ENCODE results near the gene UBE2R2. TPM values are rescaled to one million over a fixed set of nuclear protein-coding genes. Genes with fewer than 3 reads are reported as not detected.
A peak's percentile ranks its signal among the peaks of the same experiment; 100 is the strongest.

UBE2R2 gene
- total RNA-seq, 5 donors from 2014 or later (not counting 1 experiment from before 2014, with no cell fraction given): 23.8 to 29.3 (median 28.1) TPM

DNA sequence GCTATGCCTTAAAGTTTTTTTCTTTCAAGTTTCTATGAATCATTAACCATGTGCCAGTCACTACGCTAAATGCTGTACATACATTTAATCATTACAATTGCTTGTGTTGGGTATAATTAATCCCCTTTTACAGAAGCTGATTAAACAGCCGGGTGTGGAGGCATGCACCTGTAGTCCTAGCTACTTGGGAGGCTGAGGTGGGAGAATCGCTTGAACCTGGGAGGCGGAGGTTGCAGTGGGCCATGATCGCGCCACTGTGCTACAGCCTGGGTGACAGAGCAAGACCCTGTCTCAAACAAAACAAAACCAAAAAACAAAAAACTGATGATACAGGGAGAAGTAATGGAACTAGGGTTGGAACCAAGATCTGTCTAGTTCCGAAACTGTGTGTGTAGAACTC lies 1.2 kb upstream of the UBE2R2 start:
- no peak for DNase-seq
- no peak for ATAC-seq (replicated peaks in 1 of 4)
- ChIA-PET CTCF (interaction anchor here (0.6 to 4.5 kb wide), 3 partner anchors 35 to 1991 kb away, joined by 3 to 78 read pairs (median 21); no protein-coding TSS in a partner anchor), POLR2A (no interaction called here)
- Histone ChIP-seq H3K27me3 (replicated peaks in 1 of 2; ENCODE audit: control insufficient read depth in 2 of 2, extremely low read depth in 1 of 2, insufficient read depth in 2 of 2, low read length in 1 of 2) (no peaks in the 10 kb centered on the region), H3K9me3 (no peaks in the 10 kb centered on the region), H3K27ac (ENCODE audit: low read length) (peak overlapping the region; percentile 95), H3K36me3 (ENCODE audit: control insufficient read depth in 2 of 2, extremely low read depth in 1 of 2, insufficient read depth in 1 of 2, low read length in 1 of 2) (no peaks in the 10 kb centered on the region), H3K4me1 (ENCODE audit: control insufficient read depth in 1 of 2, extremely low read depth in 1 of 2, insufficient read depth in 2 of 2, low read length in 2 of 2) (peaks cover 11 to 20% of the 10 kb centered on the region in 2 experiments), H3K4me3 (ENCODE audit: control insufficient read depth in 1 of 2, extremely low read depth in 1 of 2, low read length in 1 of 2) (peak overlapping the region; percentile 49 to 94)
- 100% methylated on average over 1 of the region's 7 CpGs for WGBS (ENCODE audit: insufficient coverage)
- H3K4me3 Mint-ChIP-seq: peak overlapping the region; percentile 78 to 86 (median 84)
- H3K36me3 Mint-ChIP-seq: peaks cover 2% of the 10 kb centered on the region
- H3K4me1 Mint-ChIP-seq: peaks cover 39 to 51% (median 51%) of the 10 kb centered on the region in 3 donors
- H3K9me3 Mint-ChIP-seq: no peaks in the 10 kb centered on the region
- H3K27me3 Mint-ChIP-seq: no peaks in the 10 kb centered on the region
- peak overlapping the region; percentile 94 to 97 for H3K27ac Mint-ChIP-seq

DNA sequence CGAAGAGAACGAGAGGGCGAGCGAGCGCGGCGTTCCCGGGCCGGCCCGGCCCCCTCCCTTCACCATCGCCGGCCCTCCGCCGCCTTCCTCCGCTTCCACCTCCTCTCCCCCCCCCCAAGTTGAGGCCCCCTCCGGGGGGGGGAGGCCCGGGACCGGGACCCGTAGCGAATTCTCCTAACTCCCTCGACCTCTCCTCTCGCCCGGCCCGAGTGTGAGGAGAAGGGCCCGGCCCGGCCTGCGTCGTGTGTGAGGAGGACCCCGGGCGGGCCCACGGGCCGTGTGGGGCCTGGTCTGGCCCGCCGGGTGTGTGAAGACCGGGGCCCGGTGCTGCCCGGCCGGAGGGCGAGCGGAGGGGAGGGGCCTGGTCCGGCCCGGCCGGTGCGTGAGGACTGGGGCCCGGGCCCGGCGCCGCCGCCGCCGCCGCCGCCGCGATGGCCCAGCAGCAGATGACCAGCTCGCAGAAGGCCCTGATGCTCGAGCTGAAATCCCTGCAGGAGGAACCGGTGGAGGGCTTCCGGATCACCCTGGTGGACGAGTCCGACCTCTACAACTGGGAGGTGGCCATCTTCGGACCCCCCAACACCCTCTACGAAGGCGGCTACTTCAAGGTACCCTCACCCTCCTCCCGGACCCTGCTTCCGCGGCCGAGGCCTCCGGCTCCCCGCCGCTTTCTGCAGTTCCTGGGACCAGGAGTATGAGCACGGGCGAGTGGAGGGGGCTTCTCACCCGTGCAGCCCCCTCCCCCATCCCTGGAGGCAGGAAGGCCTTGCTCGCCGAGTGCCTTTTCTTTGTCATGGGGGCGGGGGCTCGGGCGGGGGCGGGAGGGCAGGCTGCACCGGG lies 587 bp downstream of the UBE2R2 start:
- DNase-seq (peak in 34 of 35 experiments; percentile 19 to 65 (median 43)), ATAC-seq (replicated peaks in 1 of 4) (peak; percentile 15 to 30 (median 20))
- Mint-ChIP-seq H3K36me3 (peaks cover 2% of the 10 kb centered on the region), H3K9me3 (no peaks in the 10 kb centered on the region), H3K27me3 (no peaks in the 10 kb centered on the region), H3K4me1 (peaks cover 46 to 57% (median 56%) of the 10 kb centered on the region in 3 donors), H3K27ac (peak overlapping the region; percentile 55 to 67), H3K4me3 (peak overlapping the region; percentile 84 to 97 (median 88))
- H3K36me3 ChIP-seq (ENCODE audit: control insufficient read depth in 2 of 2, extremely low read depth in 1 of 2, insufficient read depth in 1 of 2, low read length in 1 of 2): no peaks in the 10 kb centered on the region
- H3K27ac ChIP-seq (ENCODE audit: low read length): peak overlapping the region; percentile 81
- POLR2A ChIA-PET: interaction anchor here in 1 of 2 donors (0.6 kb wide), 1 partner anchor 168 kb away, joined by 6 read pairs; no protein-coding TSS in a partner anchor
- no peaks in the 10 kb centered on the region for H3K9me3 ChIP-seq
- H3K4me1 ChIP-seq (ENCODE audit: control insufficient read depth in 1 of 2, extremely low read depth in 1 of 2, insufficient read depth in 2 of 2, low read length in 2 of 2): peaks cover 11 to 20% of the 10 kb centered on the region in 2 experiments
- CTCF ChIA-PET: no interaction called here
- no peaks in the 10 kb centered on the region for H3K27me3 ChIP-seq (replicated peaks in 1 of 2; ENCODE audit: control insufficient read depth in 2 of 2, extremely low read depth in 1 of 2, insufficient read depth in 2 of 2, low read length in 1 of 2)
- 0% methylated on average over 32 of the region's 81 CpGs for WGBS (ENCODE audit: insufficient coverage)
- peak overlapping the region; percentile 94 to 99 for H3K4me3 ChIP-seq (ENCODE audit: control insufficient read depth in 1 of 2, extremely low read depth in 1 of 2, low read length in 1 of 2)

DNA sequence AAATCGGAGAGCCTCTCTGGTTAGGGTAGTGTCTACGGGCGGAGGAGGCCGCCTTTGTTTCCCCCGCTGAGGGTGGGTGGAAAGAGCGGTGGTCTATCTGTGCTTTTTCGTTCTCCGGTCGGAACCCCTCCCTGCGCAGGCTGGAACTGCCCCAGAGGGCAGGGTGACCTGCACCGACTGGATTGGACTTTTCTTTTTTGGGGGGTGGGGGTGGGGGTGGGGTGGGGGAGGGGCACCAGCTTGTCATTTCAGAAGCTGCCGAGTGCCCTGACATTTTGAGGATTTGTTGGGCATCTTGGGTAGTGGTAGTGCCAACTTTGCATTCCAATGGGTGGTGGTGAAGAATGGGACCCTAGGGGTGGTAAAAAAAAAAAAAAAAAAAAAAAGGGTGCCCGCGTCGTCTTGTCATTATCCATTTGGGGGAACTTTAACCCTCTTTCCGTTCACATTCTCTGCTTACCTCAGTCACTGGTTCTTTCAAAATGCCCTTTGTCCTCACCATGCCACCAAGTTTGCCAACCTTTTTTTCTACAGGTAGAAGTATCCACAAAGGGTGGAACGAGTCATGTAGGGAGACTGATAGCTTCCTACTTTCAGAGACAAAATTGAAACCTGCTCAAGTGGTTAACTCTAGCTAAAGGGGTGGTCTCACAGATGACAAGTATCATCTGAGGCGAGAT lies 1.3 kb downstream of the UBE2R2 start:
- Histone ChIP-seq H3K4me3 (ENCODE audit: control insufficient read depth in 1 of 2, extremely low read depth in 1 of 2, low read length in 1 of 2) (peak overlapping the region; percentile 94 to 99), H3K4me1 (ENCODE audit: control insufficient read depth in 1 of 2, extremely low read depth in 1 of 2, insufficient read depth in 2 of 2, low read length in 2 of 2) (peaks cover 11 to 22% of the 10 kb centered on the region in 2 experiments), H3K27me3 (replicated peaks in 1 of 2; ENCODE audit: control insufficient read depth in 2 of 2, extremely low read depth in 1 of 2, insufficient read depth in 2 of 2, low read length in 1 of 2) (no peaks in the 10 kb centered on the region), H3K27ac (ENCODE audit: low read length) (peak overlapping the region; percentile 42), H3K9me3 (no peaks in the 10 kb centered on the region), H3K36me3 (ENCODE audit: control insufficient read depth in 2 of 2, extremely low read depth in 1 of 2, insufficient read depth in 1 of 2, low read length in 1 of 2) (peaks cover 0 to 2% of the 10 kb centered on the region in 2 donors)
- CTCF ChIA-PET: interaction anchor here in 1 of 2 donors (0.6 kb wide), 1 partner anchor 446 kb away, joined by 5 read pairs; no protein-coding TSS in a partner anchor
- H3K4me3 Mint-ChIP-seq: peak overlapping the region; percentile 84 to 97 (median 88)
- peak overlapping the region; percentile 91 to 94 for H3K27ac Mint-ChIP-seq
- ATAC-seq (replicated peaks in 1 of 4): peak in 1 of 4 experiments; percentile 13
- DNase-seq: peak in 2 of 35 experiments; percentile 12 to 34
- 10% methylated on average over 2 of the region's 18 CpGs for WGBS (ENCODE audit: insufficient coverage)
- POLR2A ChIA-PET: interaction anchor here in 1 of 2 donors (0.6 kb wide), 1 partner anchor 169 kb away, joined by 6 read pairs; no protein-coding TSS in a partner anchor
- peaks cover 46 to 57% (median 56%) of the 10 kb centered on the region in 3 donors for H3K4me1 Mint-ChIP-seq
- no peaks in the 10 kb centered on the region for H3K9me3 Mint-ChIP-seq
- H3K27me3 Mint-ChIP-seq: no peaks in the 10 kb centered on the region
- peaks cover 2% of the 10 kb centered on the region for H3K36me3 Mint-ChIP-seq

DNA sequence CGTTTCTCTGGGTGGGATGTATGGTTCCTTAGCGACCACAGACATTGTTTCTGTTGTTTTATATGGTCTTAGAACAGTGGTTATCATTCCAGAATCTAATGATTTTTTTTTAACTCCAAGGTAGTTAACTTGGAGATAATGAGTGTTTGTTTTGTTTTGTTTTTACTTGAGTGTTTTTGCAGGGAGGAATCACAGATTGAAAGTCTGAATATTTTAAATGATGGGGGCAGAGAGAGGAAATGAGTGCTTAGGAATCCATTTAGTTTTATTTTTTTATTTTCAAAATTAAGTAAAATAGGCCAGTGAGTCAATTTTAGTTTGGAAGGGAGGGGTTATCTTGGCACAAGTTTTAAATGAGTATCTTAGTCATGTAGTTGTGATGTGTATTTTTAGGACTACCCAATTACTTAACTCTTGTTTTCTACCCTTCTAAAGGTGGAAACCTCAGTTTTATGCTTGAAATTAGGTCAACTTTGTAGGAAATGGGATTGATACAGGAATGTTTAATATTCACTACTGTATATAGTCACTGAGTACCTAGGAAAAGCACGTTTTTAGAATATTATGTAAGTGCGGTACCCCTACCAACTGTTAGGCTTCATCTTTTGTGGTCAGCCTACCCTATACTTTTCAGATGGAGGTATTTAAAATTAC lies 2.0 kb downstream of the UBE2R2 start:
- ChIA-PET CTCF (interaction anchor here in 1 of 2 donors (0.6 kb wide), 1 partner anchor 446 kb away, joined by 5 read pairs; no protein-coding TSS in a partner anchor), POLR2A (no interaction called here)
- DNase-seq: no peak
- H3K27ac ChIP-seq (ENCODE audit: low read length): peak overlapping the region; percentile 42
- H3K27me3 ChIP-seq (replicated peaks in 1 of 2; ENCODE audit: control insufficient read depth in 2 of 2, extremely low read depth in 1 of 2, insufficient read depth in 2 of 2, low read length in 1 of 2): no peaks in the 10 kb centered on the region
- no peaks in the 10 kb centered on the region for H3K9me3 ChIP-seq
- WGBS (ENCODE audit: insufficient coverage): 0% methylated on average over 1 of the region's 4 CpGs
- peaks cover 2% of the 10 kb centered on the region for H3K36me3 Mint-ChIP-seq
- peaks cover 11 to 19% of the 10 kb centered on the region in 2 experiments for H3K4me1 ChIP-seq (ENCODE audit: control insufficient read depth in 1 of 2, extremely low read depth in 1 of 2, insufficient read depth in 2 of 2, low read length in 2 of 2)
- peaks cover 41 to 57% (median 55%) of the 10 kb centered on the region in 3 donors for H3K4me1 Mint-ChIP-seq
- H3K4me3 Mint-ChIP-seq: peak overlapping the region; percentile 84 to 97 (median 88)
- peak overlapping the region; percentile 94 to 99 for H3K4me3 ChIP-seq (ENCODE audit: control insufficient read depth in 1 of 2, extremely low read depth in 1 of 2, low read length in 1 of 2)
- no peaks in the 10 kb centered on the region for H3K9me3 Mint-ChIP-seq
- H3K27me3 Mint-ChIP-seq: no peaks in the 10 kb centered on the region
- H3K27ac Mint-ChIP-seq: peak overlapping the region; percentile 91 to 94
- no peak for ATAC-seq (replicated peaks in 1 of 4)
- H3K36me3 ChIP-seq (ENCODE audit: control insufficient read depth in 2 of 2, extremely low read depth in 1 of 2, insufficient read depth in 1 of 2, low read length in 1 of 2): peaks cover 0 to 2% of the 10 kb centered on the region in 2 donors

DNA sequence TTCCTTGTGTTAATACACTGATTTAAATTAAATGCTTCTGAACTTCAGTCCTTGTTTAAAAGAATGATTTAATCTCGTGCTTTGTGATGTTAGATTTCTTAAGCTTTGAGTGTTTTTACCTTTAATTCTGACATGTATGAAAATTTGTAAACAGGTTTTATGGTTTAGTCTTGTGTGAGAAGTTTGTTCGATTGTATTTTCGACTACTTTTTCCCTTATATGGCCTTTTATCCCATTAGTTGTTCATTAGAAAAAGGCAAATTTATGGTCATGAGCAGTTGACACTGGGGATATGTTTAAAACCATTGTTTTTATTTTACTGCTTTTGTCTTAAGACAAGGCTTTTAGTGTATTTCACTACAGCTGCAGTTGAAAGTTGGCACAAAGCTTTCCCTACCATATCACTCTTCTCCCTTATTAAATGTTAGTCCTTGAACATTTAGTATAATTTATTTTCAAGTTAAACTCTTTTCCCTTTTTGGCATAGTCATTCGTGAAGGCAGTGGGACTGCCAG lies 3.3 kb downstream of the UBE2R2 start:
- Mint-ChIP-seq H3K9me3 (no peaks in the 10 kb centered on the region), H3K27ac (peak overlapping the region; percentile 60 to 62), H3K4me1 (peaks cover 40 to 47% (median 46%) of the 10 kb centered on the region in 3 donors), H3K27me3 (no peaks in the 10 kb centered on the region), H3K36me3 (peaks cover 2% of the 10 kb centered on the region), H3K4me3 (peak overlapping the region; percentile 47 to 88 (median 84))
- Histone ChIP-seq H3K27me3 (replicated peaks in 1 of 2; ENCODE audit: control insufficient read depth in 2 of 2, extremely low read depth in 1 of 2, insufficient read depth in 2 of 2, low read length in 1 of 2) (no peaks in the 10 kb centered on the region), H3K27ac (ENCODE audit: low read length) (no peak overlapping the region), H3K9me3 (no peaks in the 10 kb centered on the region), H3K36me3 (ENCODE audit: control insufficient read depth in 2 of 2, extremely low read depth in 1 of 2, insufficient read depth in 1 of 2, low read length in 1 of 2) (peaks cover 0 to 2% of the 10 kb centered on the region in 2 donors), H3K4me1 (ENCODE audit: control insufficient read depth in 1 of 2, extremely low read depth in 1 of 2, insufficient read depth in 2 of 2, low read length in 2 of 2) (peaks cover 11 to 19% of the 10 kb centered on the region in 2 experiments), H3K4me3 (ENCODE audit: control insufficient read depth in 1 of 2, extremely low read depth in 1 of 2, low read length in 1 of 2) (no peak overlapping the region)
- WGBS (ENCODE audit: insufficient coverage): no CpG with 5 or more reads among the region's 4 CpGs
- ChIA-PET CTCF (interaction anchor here in 1 of 2 donors (0.5 to 0.6 kb wide), 2 partner anchors 77 to 212 kb away, joined by 3 to 5 read pairs; no protein-coding TSS in a partner anchor), POLR2A (interaction anchor here (0.6 to 0.8 kb wide), 2 partner anchors 13 to 28 kb away, joined by 5 to 6 read pairs; no protein-coding TSS in a partner anchor)
- ATAC-seq (replicated peaks in 1 of 4): no peak
- DNase-seq: no peak

All from T-cell (primary cell).